HepG2 (cell line): ENCODE data around the gene DDO. TPM values are rescaled to one million over a fixed set of nuclear protein-coding genes. Genes with fewer than 3 reads are reported as not detected.
A peak's percentile ranks its signal among the peaks of the same experiment; 100 is the strongest.

Experiments
- ATAC-seq: fragments of 200-7000 bp; cut with Tn5 transposase; 3 replicates; pipeline ENCODE4 v1.9.1; 2020; ENCODE audit warnings: mild to moderate bottlenecking, moderate library complexity
- BruUV-seq: library from RNA; stranded (reverse); fragments of 400-500 nt; replicated peaks from 2 replicates; lab custom pipeline; 2021; lab: Mats Ljungman, UMichigan
- CTCF ChIA-PET: fragments of 300-600 bp; formaldehyde crosslinking; extraction: SDS; loops from one replicate; lab custom pipeline; 2021; ENCODE audit warnings: low total read pairs, inconsistent platforms, low intra/inter-chr PET ratio; lab: Yijun Ruan, JAX
- POLR2A ChIA-PET: fragments of 350-600 bp; sonication (Branson Sonifier 250); formaldehyde crosslinking; loops from one replicate; lab custom pipeline; 2020; ENCODE audit warnings: antibody characterized with exemption, inconsistent platforms; lab: Yijun Ruan, JAX
- DNase-seq: peaks from one replicate; pipeline ENCODE4 v3.0.0-alpha.2; 2015; ENCODE audit warnings: low spot score
- FAIRE-seq: peaks from 3 replicates; lab custom pipeline; 2011; peaks lifted over from hg19 to GRCh38; lab: Jason Lieb, UNC
- H2AFZ ChIP-seq: one replicate; pipeline ENCODE4 v1.6.1; 2011; ENCODE audit warnings: low read length, inconsistent platforms
- H3K27ac ChIP-seq: fragments of 300-600 bp; 3 replicates; pipeline ENCODE4 v1.8.0; 2011; ENCODE audit warnings: mixed run types, mild to moderate bottlenecking, mixed read lengths, low read length, inconsistent platforms; ENCODE audit not compliant: insufficient read depth; ENCODE audit errors: extremely low read length
- H3K27me3 ChIP-seq, 2 experiments: fragments of 200-600 bp in 1 of 2; 2 replicates in 1 of 2; 3 replicates in 1 of 2; pipeline versions ENCODE4 v1.6.0 to v1.8.0; 2011; ENCODE audit warnings: low read length in 2 of 2, mild to moderate bottlenecking in 2 of 2, moderate library complexity in 2 of 2, inconsistent platforms in 1 of 2; ENCODE audit not compliant: insufficient read depth in 2 of 2, control insufficient read depth in 1 of 2
- H3K36me3 ChIP-seq, 2 experiments: fragments of 200-600 bp in 1 of 2; replicated peaks in 1 of 2; 2 replicates in 1 of 2; 3 replicates in 1 of 2; pipeline versions ENCODE4 v1.5.1 to v1.8.0; 2011; ENCODE audit warnings: low read length in 2 of 2, inconsistent platforms in 1 of 2; ENCODE audit not compliant: insufficient read depth in 2 of 2, control insufficient read depth in 1 of 2
- H3K4me1 ChIP-seq: 2 replicates; pipeline ENCODE4 v1.5.1; 2012; ENCODE audit warnings: low read length, inconsistent platforms; ENCODE audit not compliant: insufficient read depth
- H3K4me2 ChIP-seq: 2 replicates; pipeline ENCODE4 v1.6.0; 2011; ENCODE audit warnings: low read depth, low read length, inconsistent platforms
- H3K4me3 ChIP-seq, 3 experiments: fragments of 200-600 bp in 1 of 3; sonication (generic), shearing (Covaris generic) in 1 of 3; replicated peaks in 1 of 3; 2 replicates each; pipeline ENCODE4 v1.5.1; 2011 to 2016; ENCODE audit warnings: low read length in 3 of 3, inconsistent platforms in 2 of 3, low read depth in 2 of 3, mild to moderate bottlenecking in 2 of 3, control low read depth in 1 of 3, mixed read lengths in 1 of 3; ENCODE audit not compliant: insufficient read depth in 1 of 3
- H3K79me2 ChIP-seq: one replicate; pipeline ENCODE4 v1.6.1; 2011; ENCODE audit warnings: low read length, inconsistent platforms; ENCODE audit not compliant: insufficient read depth
- H3K9ac ChIP-seq: 2 replicates; pipeline ENCODE4 v1.6.0; 2011; ENCODE audit warnings: mild to moderate bottlenecking, low read depth, low read length, inconsistent platforms; ENCODE audit not compliant: insufficient read depth
- H3K9me3 ChIP-seq: 2 replicates; pipeline ENCODE4 v1.5.1; 2012; ENCODE audit warnings: mild to moderate bottlenecking, low read length
- H4K20me1 ChIP-seq: 2 replicates; pipeline ENCODE4 v1.6.0; 2011; ENCODE audit warnings: inconsistent platforms, mild to moderate bottlenecking, low read length, moderate library complexity; ENCODE audit not compliant: insufficient read depth
- IKZF4 ChIP-seq: sonication (generic); formaldehyde crosslinking; IDR thresholded peaks from 2 replicates; pipeline ENCODE4 v1.5.1; 2020; ENCODE audit warnings: borderline replicate concordance, mild to moderate bottlenecking, low read depth, missing genetic modification reagents; ENCODE audit errors: not compliant biosample characterization
- MAFK ChIP-seq, 2 experiments: IDR thresholded peaks in 1 of 2; conservative IDR thresholded peaks in 1 of 2; 2 replicates each; pipeline ENCODE4 v1.6.1; 2011; ENCODE audit warnings: improper control_type of control experiment in 2 of 2, low read length in 2 of 2
- WGBS: methylation state at CpG from one replicate; pipeline ENCODE4 v1.1.6; 2017; ENCODE audit warnings: low lambda C conversion rate; 5-methylcytosine and 5-hydroxymethylcytosine counted together
- in situ Hi-C: cut with HindIII; loops from 2 replicates; pipeline ENCODE4 v1.10.0; 2017; ENCODE audit warnings: low pct_unique_long_range_greater_than_20kb; ENCODE audit not compliant: extremely low pct_ligation_motif_present
- intact Hi-C: fragments of 100-400 bp; cut with micrococcal nuclease; formaldehyde crosslinking; loops from one replicate; pipeline ENCODE4 v1.10.0; 2022; ENCODE audit not compliant: unreplicated experiment
- polyA plus RNA-seq, 8 experiments: library from polyadenylated mRNA; depleted of rRNA in 3 of 8; stranded (reverse) in 7 of 8; unstranded in 1 of 8; fragments of >200 nt; fragmentation: Illumina TruSeq in 4 of 8; extraction: Trizol in 4 of 8; gene quantifications; 2 replicates each; pipeline versions ENCODE4 v1.2.1 to v1.2.3, GENCODE V29; 2011 to 2016; ENCODE audit warnings: low read depth in 4 of 8, missing spikeins in 1 of 8, mixed read lengths in 1 of 8; ENCODE audit not compliant: insufficient read depth in 1 of 8
- total RNA-seq, 5 experiments: library from RNA; depleted of rRNA; stranded (reverse); fragments of >200 nt; fragmentation: Illumina TruSeq; extraction: Trizol; gene quantifications; 2 replicates each; pipeline ENCODE4 v1.2.3, GENCODE V29; 2016; ENCODE audit warnings: low read depth in 1 of 5
- TF ChIP-seq, protein P1 (sequence below), 2 experiments: fragments of 450-650 bp in 1 of 2; sonication (generic) in 1 of 2; formaldehyde crosslinking in 1 of 2; IDR thresholded peaks; 2 replicates each; pipeline versions ENCODE4 v1.6.1 to v1.8.0; 2016 to 2022; ENCODE audit warnings: antibody characterized with exemption in 1 of 2, mild to moderate bottlenecking in 1 of 2, missing genetic modification reagents in 1 of 2

The DDO gene
- total and polyA plus RNA-seq, 2 of the 13 experiments (the other 11 are each of a cell fraction or from before 2014, with no cell fraction given): 6.1 to 10.3 TPM

DNA sequence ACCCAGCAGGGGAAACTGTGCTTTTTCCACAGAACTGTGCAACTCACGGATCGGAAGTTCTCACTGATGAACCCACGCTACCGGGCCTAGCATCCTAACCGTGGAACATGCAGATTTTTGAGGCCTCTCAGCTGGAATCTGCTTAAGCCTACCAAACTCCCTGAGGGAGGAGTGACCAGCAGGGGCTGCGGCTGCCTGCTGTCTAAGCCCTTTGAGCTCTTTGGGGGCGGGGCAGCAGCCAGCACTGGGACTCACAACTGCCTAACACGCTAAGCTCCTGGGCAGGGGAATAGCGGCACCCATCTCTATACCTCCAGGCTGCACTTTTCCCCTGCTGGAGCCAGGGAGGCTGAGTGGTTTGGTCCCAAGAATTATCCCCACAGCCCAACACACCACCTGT, 36.8 kb downstream of the DDO start (continued):
- TF ChIP-seq, protein P1, sequence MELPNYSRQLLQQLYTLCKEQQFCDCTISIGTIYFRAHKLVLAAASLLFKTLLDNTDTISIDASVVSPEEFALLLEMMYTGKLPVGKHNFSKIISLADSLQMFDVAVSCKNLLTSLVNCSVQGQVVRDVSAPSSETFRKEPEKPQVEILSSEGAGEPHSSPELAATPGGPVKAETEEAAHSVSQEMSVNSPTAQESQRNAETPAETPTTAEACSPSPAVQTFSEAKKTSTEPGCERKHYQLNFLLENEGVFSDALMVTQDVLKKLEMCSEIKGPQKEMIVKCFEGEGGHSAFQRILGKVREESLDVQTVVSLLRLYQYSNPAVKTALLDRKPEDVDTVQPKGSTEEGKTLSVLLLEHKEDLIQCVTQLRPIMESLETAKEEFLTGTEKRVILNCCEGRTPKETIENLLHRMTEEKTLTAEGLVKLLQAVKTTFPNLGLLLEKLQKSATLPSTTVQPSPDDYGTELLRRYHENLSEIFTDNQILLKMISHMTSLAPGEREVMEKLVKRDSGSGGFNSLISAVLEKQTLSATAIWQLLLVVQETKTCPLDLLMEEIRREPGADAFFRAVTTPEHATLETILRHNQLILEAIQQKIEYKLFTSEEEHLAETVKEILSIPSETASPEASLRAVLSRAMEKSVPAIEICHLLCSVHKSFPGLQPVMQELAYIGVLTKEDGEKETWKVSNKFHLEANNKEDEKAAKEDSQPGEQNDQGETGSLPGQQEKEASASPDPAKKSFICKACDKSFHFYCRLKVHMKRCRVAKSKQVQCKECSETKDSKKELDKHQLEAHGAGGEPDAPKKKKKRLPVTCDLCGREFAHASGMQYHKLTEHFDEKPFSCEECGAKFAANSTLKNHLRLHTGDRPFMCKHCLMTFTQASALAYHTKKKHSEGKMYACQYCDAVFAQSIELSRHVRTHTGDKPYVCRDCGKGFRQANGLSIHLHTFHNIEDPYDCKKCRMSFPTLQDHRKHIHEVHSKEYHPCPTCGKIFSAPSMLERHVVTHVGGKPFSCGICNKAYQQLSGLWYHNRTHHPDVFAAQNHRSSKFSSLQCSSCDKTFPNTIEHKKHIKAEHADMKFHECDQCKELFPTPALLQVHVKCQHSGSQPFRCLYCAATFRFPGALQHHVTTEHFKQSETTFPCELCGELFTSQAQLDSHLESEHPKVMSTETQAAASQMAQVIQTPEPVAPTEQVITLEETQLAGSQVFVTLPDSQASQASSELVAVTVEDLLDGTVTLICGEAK (IDR thresholded peaks at IDR 0.05): no peak
- TF ChIP-seq, protein P1 (CRISPR knock-in tag; IDR thresholded peaks at IDR 0.05): peak; percentile 30; the same call in 1 of the 2 replicates

DNA sequence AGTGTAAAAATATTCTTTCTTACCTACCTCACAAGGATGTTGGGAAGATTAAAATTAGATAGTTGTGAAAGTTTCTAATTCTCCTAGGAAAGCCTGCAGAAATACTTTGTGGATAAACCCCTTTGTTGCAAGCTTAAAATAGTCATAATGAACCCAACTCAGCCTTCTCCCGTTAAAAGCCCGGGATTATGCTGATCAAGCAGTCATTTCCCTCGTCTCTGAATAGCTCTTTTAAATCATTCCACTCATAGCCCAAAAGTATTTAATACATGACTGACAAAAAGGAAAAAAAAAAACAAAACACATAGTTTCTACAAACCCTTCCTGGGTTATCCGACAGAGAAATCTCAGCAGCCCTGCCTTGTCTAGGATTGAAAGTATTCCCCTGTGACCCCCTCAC, 46.3 kb downstream of the DDO start:
- WGBS: 16% methylated on average over 4 of the region's 4 CpGs
- H4K20me1 ChIP-seq: no peaks in the 10 kb centered on the region
- no peak overlapping the region for H2AFZ ChIP-seq
- H3K9me3 ChIP-seq: no peaks in the 10 kb centered on the region
- no peaks in the 10 kb centered on the region for H3K4me1 ChIP-seq
- FAIRE-seq: no peak
- BruUV-seq: no TSS peak
- H3K27ac ChIP-seq: no peak overlapping the region
- peaks cover 0 to 12% of the 10 kb centered on the region in 2 experiments; a peak in 2 of 5 replicates for H3K27me3 ChIP-seq
- DNase-seq: no peak
- no peak overlapping the region for H3K4me2 ChIP-seq
- in situ Hi-C loops: no loop called here
- no peaks in the 10 kb centered on the region for H3K36me3 ChIP-seq
- no peak for ATAC-seq
- POLR2A ChIA-PET: no interaction called here
- intact Hi-C loops: no loop called here
- no peak overlapping the region for H3K4me3 ChIP-seq
- CTCF ChIA-PET: no interaction called here
- TF ChIP-seq IKZF4 (CRISPR knock-in tag) (no peak), MAFK (conservative IDR thresholded peaks at IDR 0.05 in 1 of 2, IDR thresholded peaks at IDR 0.05 in 1 of 2; ENCODE audit: low read length in 2 of 2) (peak in 1 of 2 experiments; percentile 14; a peak in 1 of 4 replicates)
- no peaks in the 10 kb centered on the region for H3K79me2 ChIP-seq
- no peak overlapping the region for H3K9ac ChIP-seq
